IMR-90 (cell line): Measurements from ENCODE around the gene TMEM63B. TPM values are rescaled to one million over a fixed set of nuclear protein-coding genes. Genes with fewer than 3 reads are reported as not detected.

Experiments used
- ATAC-seq: fragments of 200-7000 bp; cut with Tn5 transposase; 2 replicates; pipeline ENCODE4 v1.9.1; 2020; ENCODE audit warnings: low read depth, mild to moderate bottlenecking, moderate library complexity
- BruUV-seq: library from RNA; stranded (reverse); fragments of 400-500 nt; replicated peaks from 2 replicates; lab custom pipeline; 2021; lab: Mats Ljungman, UMichigan
- CTCF ChIA-PET: fragments of 300-600 bp; formaldehyde crosslinking; extraction: SDS; loops from one replicate; lab custom pipeline; 2021; ENCODE audit warnings: antibody characterized with exemption; lab: Yijun Ruan, JAX
- POLR2A ChIA-PET: fragments of 300-600 bp; sonication (Branson Sonifier 250); formaldehyde crosslinking; loops from one replicate; lab custom pipeline; 2022; ENCODE audit warnings: antibody characterized with exemption; ENCODE audit not compliant: unreplicated experiment; lab: Charles Lee
- DNase-seq: peaks from one replicate; pipeline ENCODE4 v3.0.0; 2013
- H2AFZ ChIP-seq: replicated peaks from 2 replicates; pipeline ENCODE3; 2013; ENCODE audit warnings: low read length, mild to moderate bottlenecking; ENCODE audit not compliant: poor library complexity
- H2AK5ac ChIP-seq: 2 replicates; pipeline ENCODE4 v1.6.1; 2013; ENCODE audit warnings: low read depth, low read length, inconsistent platforms
- H2AK9ac ChIP-seq: replicated peaks from 2 replicates; pipeline ENCODE3; 2013; ENCODE audit warnings: mild to moderate bottlenecking, low read depth, low read length, moderate library complexity; ENCODE audit not compliant: poor library complexity
- H2BK120ac ChIP-seq: 2 replicates; pipeline ENCODE4 v1.6.1; 2013; ENCODE audit warnings: low read depth, low read length, inconsistent platforms
- H2BK15ac ChIP-seq: 3 replicates; pipeline ENCODE4 v1.6.1; 2013; ENCODE audit warnings: low read depth, low read length, inconsistent platforms
- H2BK20ac ChIP-seq: 2 replicates; pipeline ENCODE4 v1.6.1; 2013; ENCODE audit warnings: low read depth, mild to moderate bottlenecking, inconsistent platforms, low read length, moderate library complexity
- H2BK5ac ChIP-seq: 2 replicates; pipeline ENCODE4 v1.6.1; 2013; ENCODE audit warnings: mild to moderate bottlenecking, low read depth, low read length, inconsistent platforms; ENCODE audit not compliant: poor library complexity, severe bottlenecking
- H3K14ac ChIP-seq: replicated peaks from 2 replicates; pipeline ENCODE4 v1.6.1; 2013; ENCODE audit warnings: low read depth, low read length, inconsistent platforms
- H3K18ac ChIP-seq: 2 replicates; pipeline ENCODE4 v1.6.1; 2013; ENCODE audit warnings: low read depth, low read length, control low read depth
- H3K23ac ChIP-seq: 2 replicates; pipeline ENCODE4 v1.6.1; 2013; ENCODE audit warnings: low read depth, low read length, inconsistent platforms
- H3K27ac ChIP-seq: 2 replicates; pipeline ENCODE4 v1.5.1; 2013; ENCODE audit warnings: mild to moderate bottlenecking, control low read depth, low read length; ENCODE audit not compliant: insufficient read depth
- H3K27me3 ChIP-seq: 2 replicates; pipeline ENCODE4 v1.6.1; 2013; ENCODE audit warnings: low read length; ENCODE audit not compliant: control insufficient read depth, insufficient read depth
- H3K36me3 ChIP-seq: 2 replicates; pipeline ENCODE4 v1.6.1; 2013; ENCODE audit warnings: low read length, mixed read lengths; ENCODE audit not compliant: control insufficient read depth, insufficient read depth
- H3K4ac ChIP-seq: 2 replicates; pipeline ENCODE4 v1.6.1; 2013; ENCODE audit warnings: low read depth, low read length, inconsistent platforms
- H3K4me1 ChIP-seq: 2 replicates; pipeline ENCODE4 v1.6.1; 2013; ENCODE audit warnings: low read length, mixed read lengths; ENCODE audit not compliant: control insufficient read depth, insufficient read depth
- H3K4me2 ChIP-seq: 2 replicates; pipeline ENCODE4 v1.6.1; 2013; ENCODE audit warnings: low read depth, mild to moderate bottlenecking, control low read depth, low read length, moderate library complexity
- H3K4me3 ChIP-seq: 2 replicates; pipeline ENCODE4 v1.5.1; 2013; ENCODE audit warnings: low read depth, mild to moderate bottlenecking, control low read depth, low read length, moderate library complexity; ENCODE audit not compliant: insufficient read depth
- H3K56ac ChIP-seq: 2 replicates; pipeline ENCODE4 v1.6.1; 2013; ENCODE audit warnings: low read length, inconsistent platforms; ENCODE audit not compliant: insufficient read depth; ENCODE audit errors: extremely low read depth
- H3K79me1 ChIP-seq, 2 experiments: 2 replicates each; pipeline ENCODE4 v1.6.1; 2013; ENCODE audit warnings: low read length in 2 of 2, inconsistent platforms in 1 of 2, low read depth in 1 of 2
- H3K9ac ChIP-seq: 2 replicates; pipeline ENCODE4 v1.6.1; 2013; ENCODE audit warnings: low read depth, low read length, control low read depth
- H3K9me1 ChIP-seq: 2 replicates; pipeline ENCODE4 v1.6.1; 2013; ENCODE audit warnings: low read length, inconsistent platforms; ENCODE audit not compliant: insufficient read depth
- H3K9me3 ChIP-seq: 2 replicates; pipeline ENCODE4 v1.6.1; 2013; ENCODE audit warnings: low read length; ENCODE audit not compliant: control insufficient read depth, insufficient read depth
- H4K20me1 ChIP-seq: 2 replicates; pipeline ENCODE4 v1.6.1; 2013; ENCODE audit warnings: low read length, inconsistent platforms; ENCODE audit not compliant: insufficient read depth
- H4K5ac ChIP-seq: 2 replicates; pipeline ENCODE4 v1.6.1; 2013; ENCODE audit warnings: mild to moderate bottlenecking, low read depth, low read length, control low read depth
- H4K8ac ChIP-seq, 2 experiments: 2 replicates each; pipeline ENCODE4 v1.6.1; 2013; ENCODE audit warnings: low read depth in 2 of 2, low read length in 2 of 2, control low read depth in 1 of 2, inconsistent platforms in 1 of 2
- H4K91ac ChIP-seq: 2 replicates; pipeline ENCODE4 v1.6.1; 2013; ENCODE audit warnings: low read depth, low read length, inconsistent platforms; ENCODE audit not compliant: insufficient read depth
- RCOR1 ChIP-seq: IDR thresholded peaks from 2 replicates; pipeline ENCODE4 v1.6.1; 2012; ENCODE audit warnings: mild to moderate bottlenecking, low read length, improper control_type of control experiment; ENCODE audit not compliant: insufficient replicate concordance
- SMC3 ChIP-seq: fragments of 150-350 bp; IDR thresholded peaks from 2 replicates; pipeline ENCODE4 v1.6.1; 2016; ENCODE audit warnings: low read depth, mild to moderate bottlenecking, antibody characterized with exemption, low read length, moderate library complexity
- WGBS, 2 experiments: methylation state at CpG; one replicate each; pipeline versions ENCODE4 v1.1.5 to v1.1.7; 2013; ENCODE audit warnings: missing lambda C conversion rate in 2 of 2; ENCODE audit not compliant: insufficient read length in 1 of 2; ENCODE audit errors: extremely low coverage in 2 of 2; 5-methylcytosine and 5-hydroxymethylcytosine counted together
- dilution Hi-C: fragments of 300-500 bp; cut with HindIII; formaldehyde crosslinking; loops from one replicate; pipeline ENCODE4 v1.14.3; 2018; ENCODE audit warnings: low sequenced_read_pairs; ENCODE audit not compliant: unreplicated experiment
- in situ Hi-C: fragments of 300-500 bp; cut with MboI; formaldehyde crosslinking; loops from 3 replicates; pipeline ENCODE4 v1.14.3; 2019; ENCODE audit warnings: low sequenced_read_pairs, inconsistent platforms, mixed read lengths
- intact Hi-C: fragments of 100-400 bp; cut with micrococcal nuclease; formaldehyde crosslinking; loops from 2 replicates; pipeline ENCODE4 v1.10.0; 2022
- polyA plus RNA-seq, 3 experiments: library from polyadenylated mRNA; depleted of rRNA; stranded (reverse); fragments of >200 nt; gene quantifications; 2 replicates each; pipeline ENCODE4 v1.2.3, GENCODE V29; 2012; ENCODE audit warnings: low replicate concordance in 1 of 3
- total RNA-seq: library from RNA; depleted of rRNA; stranded (reverse); fragments of >200 nt; gene quantifications from 2 replicates; pipeline ENCODE4 v1.2.3, GENCODE V29; 2012
- TF ChIP-seq, protein P1 (sequence below): conservative IDR thresholded peaks from 2 replicates; pipeline ENCODE4 v1.5.1; 2012; ENCODE audit warnings: mild to moderate bottlenecking, low read depth, low read length, improper control_type of control experiment

The TMEM63B gene
- total and polyA plus RNA-seq, 2 of the 4 experiments (the other 2 are of a cell fraction) = 12.2 to 42.6 TPM

DNA sequence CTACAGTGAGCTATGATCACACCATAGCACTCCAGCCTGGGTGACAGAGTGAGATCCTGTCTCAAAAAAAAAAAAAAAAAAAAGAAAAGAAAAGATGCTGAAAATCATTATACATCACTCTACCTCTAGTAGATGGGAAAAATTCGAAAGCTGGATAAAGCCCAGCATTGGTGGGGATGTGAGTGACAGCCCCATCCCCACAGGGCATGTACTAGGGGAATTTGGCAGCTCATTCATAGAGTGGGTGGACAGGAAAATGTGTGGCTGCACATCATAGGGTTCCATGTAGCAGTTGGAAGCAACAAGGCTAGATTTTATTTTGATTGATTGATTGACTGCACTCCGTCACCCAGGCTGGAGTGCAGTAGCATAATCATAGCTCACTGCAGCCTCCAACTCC, 42.1 kb upstream of the TMEM63B start:
- Histone ChIP-seq H3K9ac (no peak overlapping the region), H2BK15ac (no peak overlapping the region), H2BK20ac (no peak overlapping the region), H3K27me3 (no peaks in the 10 kb centered on the region), H3K4me1 (peaks cover 11% of the 10 kb centered on the region), H3K23ac (no peak overlapping the region), H3K18ac (peak overlapping the region; percentile 61; the same call in 1 of the 2 replicates), H3K9me3 (no peaks in the 10 kb centered on the region), H3K14ac (no peak overlapping the region), H2AK9ac (no peak overlapping the region), H3K27ac (no peak overlapping the region), H2AK5ac (no peak overlapping the region), H2AFZ (no peak overlapping the region), H3K4me3 (no peak overlapping the region), H3K36me3 (0 out of 2 replicates have a peak, but pooled peaks cover 3% of the 10 kb centered on the region), H3K56ac (no peak overlapping the region), H3K79me1 (no peaks in the 10 kb centered on the region; a peak in 1 of 4 replicates), H2BK120ac (no peak overlapping the region), H3K4me2 (no peak overlapping the region), H4K5ac (no peak overlapping the region), H2BK5ac (peak overlapping the region; percentile 9), H4K20me1 (no peaks in the 10 kb centered on the region; the same call in 1 of the 2 replicates), H3K4ac (no peak overlapping the region), H4K91ac (no peak overlapping the region; the same call in 1 of the 2 replicates), H3K9me1 (no peaks in the 10 kb centered on the region), H4K8ac (no peak overlapping the region; a peak in 1 of 4 replicates)
- in situ Hi-C loops = no loop called here
- BruUV-seq = no TSS peak
- TF ChIP-seq SMC3 = no peak
- no peak for TF ChIP-seq RCOR1
- TF ChIP-seq, protein P1, sequence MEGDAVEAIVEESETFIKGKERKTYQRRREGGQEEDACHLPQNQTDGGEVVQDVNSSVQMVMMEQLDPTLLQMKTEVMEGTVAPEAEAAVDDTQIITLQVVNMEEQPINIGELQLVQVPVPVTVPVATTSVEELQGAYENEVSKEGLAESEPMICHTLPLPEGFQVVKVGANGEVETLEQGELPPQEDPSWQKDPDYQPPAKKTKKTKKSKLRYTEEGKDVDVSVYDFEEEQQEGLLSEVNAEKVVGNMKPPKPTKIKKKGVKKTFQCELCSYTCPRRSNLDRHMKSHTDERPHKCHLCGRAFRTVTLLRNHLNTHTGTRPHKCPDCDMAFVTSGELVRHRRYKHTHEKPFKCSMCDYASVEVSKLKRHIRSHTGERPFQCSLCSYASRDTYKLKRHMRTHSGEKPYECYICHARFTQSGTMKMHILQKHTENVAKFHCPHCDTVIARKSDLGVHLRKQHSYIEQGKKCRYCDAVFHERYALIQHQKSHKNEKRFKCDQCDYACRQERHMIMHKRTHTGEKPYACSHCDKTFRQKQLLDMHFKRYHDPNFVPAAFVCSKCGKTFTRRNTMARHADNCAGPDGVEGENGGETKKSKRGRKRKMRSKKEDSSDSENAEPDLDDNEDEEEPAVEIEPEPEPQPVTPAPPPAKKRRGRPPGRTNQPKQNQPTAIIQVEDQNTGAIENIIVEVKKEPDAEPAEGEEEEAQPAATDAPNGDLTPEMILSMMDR = no peak
- DNase-seq (no peak), ATAC-seq (no peak)
- POLR2A ChIA-PET = interaction anchor here (0.6 kb wide), 1 partner anchor 191 kb away, joined by 11 read pairs; no protein-coding TSS in a partner anchor
- intact Hi-C loops = no loop called here
- CTCF ChIA-PET = interaction anchor here (0.7 to 1.1 kb wide), 2 partner anchors 11 to 316 kb away, joined by 3 read pairs; no protein-coding TSS in a partner anchor
- dilution Hi-C loops = no loop called here
- no CpG with 5 or more reads among the region's 2 CpGs for WGBS, 2 experiments
